ENCODE measurements around the gene CIITA. TPM values are rescaled to one million over a fixed set of nuclear protein-coding genes. Genes with fewer than 3 reads are reported as not detected.

Gene CIITA
- total RNA-seq, 2 donors from 2014 or later = 0.26 TPM; not detected in 1

GRCh38 chr16:10961231-10961630 is 84.2 kb downstream of the CIITA start:
- no peaks in the 10 kb centered on the region for H3K9me3 Mint-ChIP-seq
- WGBS, 2 experiments (ENCODE audit: insufficient coverage in 1 of 2, insufficient read length in 1 of 2) = 86 to 96% methylated on average over 6 to 7 of the region's 7 CpGs
- no peak overlapping the region for H3K27ac ChIP-seq (ENCODE audit: low read depth, low read length)
- H3K27me3 Mint-ChIP-seq (ENCODE audit: insufficient read depth) = no peaks in the 10 kb centered on the region
- no peaks in the 10 kb centered on the region for H3K9me3 ChIP-seq (ENCODE audit: control insufficient read depth, low read length)
- TF ChIP-seq, protein P1, sequence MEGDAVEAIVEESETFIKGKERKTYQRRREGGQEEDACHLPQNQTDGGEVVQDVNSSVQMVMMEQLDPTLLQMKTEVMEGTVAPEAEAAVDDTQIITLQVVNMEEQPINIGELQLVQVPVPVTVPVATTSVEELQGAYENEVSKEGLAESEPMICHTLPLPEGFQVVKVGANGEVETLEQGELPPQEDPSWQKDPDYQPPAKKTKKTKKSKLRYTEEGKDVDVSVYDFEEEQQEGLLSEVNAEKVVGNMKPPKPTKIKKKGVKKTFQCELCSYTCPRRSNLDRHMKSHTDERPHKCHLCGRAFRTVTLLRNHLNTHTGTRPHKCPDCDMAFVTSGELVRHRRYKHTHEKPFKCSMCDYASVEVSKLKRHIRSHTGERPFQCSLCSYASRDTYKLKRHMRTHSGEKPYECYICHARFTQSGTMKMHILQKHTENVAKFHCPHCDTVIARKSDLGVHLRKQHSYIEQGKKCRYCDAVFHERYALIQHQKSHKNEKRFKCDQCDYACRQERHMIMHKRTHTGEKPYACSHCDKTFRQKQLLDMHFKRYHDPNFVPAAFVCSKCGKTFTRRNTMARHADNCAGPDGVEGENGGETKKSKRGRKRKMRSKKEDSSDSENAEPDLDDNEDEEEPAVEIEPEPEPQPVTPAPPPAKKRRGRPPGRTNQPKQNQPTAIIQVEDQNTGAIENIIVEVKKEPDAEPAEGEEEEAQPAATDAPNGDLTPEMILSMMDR (conservative IDR thresholded peaks at IDR 0.05) = no peak
- H3K9ac ChIP-seq (ENCODE audit: extremely low read depth, low read length, poor library complexity, severe bottlenecking) = no peak overlapping the region
- H3K27ac Mint-ChIP-seq = no peak overlapping the region
- H3K4me3 Mint-ChIP-seq = no peak overlapping the region
- peaks cover 21% of the 10 kb centered on the region for H3K36me3 Mint-ChIP-seq (ENCODE audit: low read depth)
- DNase-seq = no peak
- H3K4me1 ChIP-seq (ENCODE audit: control insufficient read depth, insufficient read depth, low read length) = peaks cover 7% of the 10 kb centered on the region
- H3K36me3 ChIP-seq (ENCODE audit: control insufficient read depth, insufficient read depth, low read length) = peaks cover 33% of the 10 kb centered on the region
- peaks cover 20% of the 10 kb centered on the region for H3K4me1 Mint-ChIP-seq
- no peak overlapping the region for H3K4me3 ChIP-seq (ENCODE audit: low read length)
- H3K27me3 ChIP-seq (ENCODE audit: control insufficient read depth, insufficient read depth, low read length, poor library complexity, severe bottlenecking) = no peaks in the 10 kb centered on the region

GRCh38 chr16:10964039-10964890 is 87.3 kb downstream of the CIITA start:
- H3K4me3 Mint-ChIP-seq = no peak overlapping the region
- Histone ChIP-seq H3K27me3 (ENCODE audit: control insufficient read depth, insufficient read depth, low read length, poor library complexity, severe bottlenecking) (no peaks in the 10 kb centered on the region), H3K4me1 (ENCODE audit: control insufficient read depth, insufficient read depth, low read length) (peaks cover 7% of the 10 kb centered on the region), H3K36me3 (ENCODE audit: control insufficient read depth, insufficient read depth, low read length) (peaks cover 19% of the 10 kb centered on the region), H3K27ac (ENCODE audit: low read depth, low read length) (no peak overlapping the region), H3K4me3 (ENCODE audit: low read length) (no peak overlapping the region), H3K9ac (ENCODE audit: extremely low read depth, low read length, poor library complexity, severe bottlenecking) (no peak overlapping the region), H3K9me3 (ENCODE audit: control insufficient read depth, low read length) (no peaks in the 10 kb centered on the region)
- peaks cover 18% of the 10 kb centered on the region for H3K4me1 Mint-ChIP-seq
- DNase-seq = peak; percentile 94
- H3K27me3 Mint-ChIP-seq (ENCODE audit: insufficient read depth) = no peaks in the 10 kb centered on the region
- 40 to 53% methylated on average over 14 to 18 of the region's 20 CpGs for WGBS, 2 experiments (ENCODE audit: insufficient coverage in 1 of 2, insufficient read length in 1 of 2)
- TF ChIP-seq, protein P1 (conservative IDR thresholded peaks at IDR 0.05) = peak; percentile 98
- no peak overlapping the region for H3K27ac Mint-ChIP-seq
- H3K36me3 Mint-ChIP-seq (ENCODE audit: low read depth) = peaks cover 13% of the 10 kb centered on the region
- H3K9me3 Mint-ChIP-seq = no peaks in the 10 kb centered on the region

DNA sequence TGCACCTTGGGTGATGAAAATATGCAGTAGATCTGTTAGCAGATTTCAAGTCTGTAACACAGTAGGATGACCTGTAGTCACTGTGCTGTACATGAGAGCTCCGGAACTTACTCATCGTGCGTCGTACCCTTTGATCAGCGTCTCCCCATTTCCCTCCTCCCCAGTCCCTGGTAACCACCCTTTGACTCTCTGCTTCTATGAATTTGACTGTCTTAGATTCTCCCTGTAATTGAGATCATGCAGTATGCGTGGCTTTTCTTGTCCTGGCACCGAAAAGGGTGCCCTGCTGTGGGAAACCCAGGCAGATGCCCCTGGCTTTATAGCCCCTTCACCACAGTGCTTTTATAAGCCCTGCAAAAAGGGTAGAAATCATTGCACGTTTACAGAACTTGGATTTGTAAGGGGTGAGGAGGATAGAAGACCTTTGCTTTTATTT is 87.9 kb downstream of the CIITA start:
- Histone ChIP-seq H3K9me3 (ENCODE audit: control insufficient read depth, low read length) (no peaks in the 10 kb centered on the region), H3K27ac (ENCODE audit: low read depth, low read length) (no peak overlapping the region), H3K36me3 (ENCODE audit: control insufficient read depth, insufficient read depth, low read length) (peaks cover 24% of the 10 kb centered on the region), H3K4me3 (ENCODE audit: low read length) (no peak overlapping the region), H3K27me3 (ENCODE audit: control insufficient read depth, insufficient read depth, low read length, poor library complexity, severe bottlenecking) (no peaks in the 10 kb centered on the region), H3K9ac (ENCODE audit: extremely low read depth, low read length, poor library complexity, severe bottlenecking) (no peak overlapping the region), H3K4me1 (ENCODE audit: control insufficient read depth, insufficient read depth, low read length) (peaks cover 7% of the 10 kb centered on the region)
- H3K4me3 Mint-ChIP-seq = no peak overlapping the region
- TF ChIP-seq, protein P1 (conservative IDR thresholded peaks at IDR 0.05) = no peak
- WGBS, 2 experiments (ENCODE audit: insufficient coverage in 1 of 2, insufficient read length in 1 of 2) = 90 to 93% methylated on average over 6 to 8 of the region's 8 CpGs
- no peaks in the 10 kb centered on the region for H3K9me3 Mint-ChIP-seq
- peaks cover 13% of the 10 kb centered on the region for H3K36me3 Mint-ChIP-seq (ENCODE audit: low read depth)
- no peak overlapping the region for H3K27ac Mint-ChIP-seq
- DNase-seq = no peak
- H3K27me3 Mint-ChIP-seq (ENCODE audit: insufficient read depth) = no peaks in the 10 kb centered on the region
- peaks cover 18% of the 10 kb centered on the region for H3K4me1 Mint-ChIP-seq

Data from endodermal cell (in vitro differentiated cells).